Brain microvascular endothelial cell (primary cell): ENCODE results near the gene MARS1.
"Not testable (repeated sequence)": the region's sequence is repeated elsewhere in the genome, so short reads cannot be mapped to it uniquely, and the experiment has no call there.

Experiments used
- DNase-seq: peaks from one replicate; pipeline ENCODE4 v3.0.0-alpha.2; 2020
- H3K27ac ChIP-seq: fragments of 250-450 bp; sonication (Bioruptor Pico); 2 replicates; pipeline ENCODE4 v1.5.1; 2020; ENCODE audit warnings: mild to moderate bottlenecking, moderate library complexity
- H3K27me3 ChIP-seq: fragments of 250-450 bp; sonication (Bioruptor Pico); replicated peaks from 2 replicates; pipeline ENCODE4 v1.5.1; 2020; ENCODE audit warnings: mild to moderate bottlenecking
- H3K36me3 ChIP-seq: fragments of 250-450 bp; sonication (Bioruptor Pico); replicated peaks from 2 replicates; pipeline ENCODE4 v1.5.1; 2020; ENCODE audit warnings: mild to moderate bottlenecking
- H3K4me3 ChIP-seq: 2 replicates; pipeline ENCODE4 v1.5.1; 2011; ENCODE audit warnings: low read depth, mild to moderate bottlenecking, control low read depth, low read length, moderate library complexity
- CTCF ChIP-seq: IDR thresholded peaks from 2 replicates; pipeline ENCODE4 v1.5.1; 2011; ENCODE audit warnings: low read depth, mild to moderate bottlenecking, moderate library complexity, low read length, control low read depth, inconsistent platforms; ENCODE audit errors: missing control alignments
- in situ Hi-C: cut with HindIII; loops from 2 replicates; pipeline ENCODE4 v1.10.0; 2017; ENCODE audit warnings: low sequenced_read_pairs, low pct_ligation_motif_present

MARS1 gene

GRCh38 chr12:57488402-57489156 lies 711 bp downstream of the MARS1 start:
- Histone ChIP-seq H3K27ac (peak overlapping the region; percentile 85), H3K4me3 (peak overlapping the region; percentile 100), H3K27me3 (no peaks in the 10 kb centered on the region), H3K36me3 (peaks cover 29% of the 10 kb centered on the region)
- DNase-seq: no peak
- no peak for TF ChIP-seq CTCF
- in situ Hi-C loops: no loop called here

DNA sequence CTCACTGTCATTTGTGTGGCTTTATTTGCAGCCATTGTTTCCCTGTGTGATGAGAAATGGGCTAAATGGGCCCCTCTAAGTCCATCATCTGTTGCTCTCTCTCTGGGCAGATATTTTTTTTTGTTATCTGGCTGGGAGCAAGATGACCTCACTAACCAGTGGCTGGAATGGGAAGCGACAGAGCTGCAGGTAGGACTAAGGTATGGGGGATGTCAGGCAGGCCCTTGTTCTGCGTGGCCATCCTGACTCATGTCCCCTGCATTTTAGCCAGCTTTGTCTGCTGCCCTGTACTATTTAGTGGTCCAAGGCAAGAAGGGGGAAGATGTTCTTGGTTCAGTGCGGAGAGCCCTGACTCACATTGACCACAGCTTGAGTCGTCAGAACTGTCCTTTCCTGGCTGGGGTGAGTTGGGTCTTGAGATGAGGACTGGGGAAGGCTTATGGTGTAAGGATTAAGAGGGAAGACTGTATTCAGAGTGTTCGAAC lies 1.3 kb downstream of the MARS1 start:
- Histone ChIP-seq H3K27me3 (no peaks in the 10 kb centered on the region), H3K4me3 (peak overlapping the region; percentile 100), H3K36me3 (peaks cover 33% of the 10 kb centered on the region), H3K27ac (no peak overlapping the region)
- peak; percentile 27 for DNase-seq
- in situ Hi-C loops: no loop called here
- TF ChIP-seq CTCF: no peak

GRCh38 chr12:57490126-57490525 lies 2.3 kb downstream of the MARS1 start:
- TF ChIP-seq CTCF: no peak
- in situ Hi-C loops: no loop called here
- no peak for DNase-seq
- peaks cover 33% of the 10 kb centered on the region for H3K36me3 ChIP-seq
- H3K27ac ChIP-seq: no peak overlapping the region
- H3K27me3 ChIP-seq: no peaks in the 10 kb centered on the region
- H3K4me3 ChIP-seq: no peak overlapping the region

DNA sequence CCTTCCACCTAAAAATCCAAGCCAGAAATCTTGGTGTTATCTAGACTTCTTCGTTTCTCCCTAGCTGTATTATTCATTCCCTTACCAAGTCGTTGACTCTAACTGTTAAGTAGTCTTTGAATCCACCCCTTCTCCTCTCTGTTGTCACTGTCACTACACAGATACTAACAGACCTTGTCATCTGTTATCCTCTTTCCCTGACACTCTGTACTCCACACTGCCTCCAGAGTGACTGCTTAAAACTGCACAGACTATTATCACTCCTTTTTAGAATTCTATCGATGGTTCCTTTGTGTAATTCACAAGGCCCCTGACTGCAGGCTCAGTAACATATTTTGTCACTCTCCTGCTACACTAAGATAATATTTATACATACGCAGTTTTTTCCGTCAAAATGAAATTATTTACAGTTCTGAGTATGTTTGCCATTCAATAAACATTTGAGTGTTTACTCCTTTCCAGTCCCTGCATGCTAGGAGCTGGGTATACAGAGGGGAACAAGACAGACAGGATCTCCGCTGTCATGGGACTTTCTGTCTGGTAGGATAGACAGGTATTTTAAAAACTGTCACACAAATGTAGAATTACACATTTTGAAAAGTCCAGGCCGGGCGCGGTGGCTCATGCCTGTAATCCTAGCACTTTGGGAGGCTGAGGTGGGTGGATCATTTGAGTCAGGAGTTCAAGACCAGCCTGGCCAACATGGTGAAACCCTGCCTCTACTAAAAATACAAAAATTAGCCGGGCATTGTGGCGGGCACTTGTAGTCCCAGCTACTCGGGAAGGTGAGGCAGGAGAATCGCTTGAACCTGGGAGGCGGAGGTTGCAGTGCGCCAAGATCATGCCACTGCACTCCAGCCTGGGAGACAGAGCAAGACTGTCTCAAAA lies 3.8 kb downstream of the MARS1 start:
- TF ChIP-seq CTCF: peak; percentile 14
- H3K27me3 ChIP-seq: no peaks in the 10 kb centered on the region
- no peak overlapping the region for H3K27ac ChIP-seq
- peaks cover 41% of the 10 kb centered on the region for H3K36me3 ChIP-seq
- in situ Hi-C loops: no loop called here
- no peak for DNase-seq
- H3K4me3 ChIP-seq: no peak overlapping the region

DNA sequence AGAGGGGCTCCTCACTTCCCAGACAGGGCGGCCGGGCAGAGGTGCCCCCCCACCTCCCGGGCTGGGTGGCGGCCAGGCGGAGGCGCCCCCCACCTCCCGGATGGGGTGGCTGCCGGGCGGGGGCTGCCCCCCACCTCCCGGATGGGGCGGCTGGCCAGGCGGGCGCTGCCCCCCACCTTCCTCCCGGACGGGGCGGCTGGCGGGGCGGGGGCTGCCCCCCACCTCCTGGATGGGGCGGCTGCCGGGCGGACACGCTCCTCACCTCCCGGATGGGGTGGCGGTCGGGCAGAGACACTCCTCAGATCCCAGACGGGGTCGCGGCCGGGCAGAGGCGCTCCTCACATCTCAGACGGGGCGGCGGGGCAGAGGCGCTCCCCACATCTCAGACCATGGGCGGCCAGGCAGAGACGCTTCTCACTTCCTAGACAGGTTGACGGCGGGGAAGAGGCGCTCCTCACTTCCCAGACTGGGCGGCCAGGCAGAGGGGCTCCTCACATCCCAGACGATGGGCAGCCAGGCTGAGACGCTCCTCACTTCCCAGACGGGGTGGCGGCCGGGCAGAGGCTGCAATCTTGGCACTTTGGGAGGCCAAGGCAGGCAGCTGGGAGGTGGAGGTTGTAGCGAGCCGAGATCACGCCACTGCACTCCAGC lies 7.3 kb downstream of the MARS1 start:
- DNase-seq, H3K4me3 ChIP-seq, H3K27ac ChIP-seq, H3K27me3 ChIP-seq, in situ Hi-C loops: not testable (repeated sequence)
- H3K36me3 ChIP-seq: peaks cover 64% of the 10 kb centered on the region

DNA sequence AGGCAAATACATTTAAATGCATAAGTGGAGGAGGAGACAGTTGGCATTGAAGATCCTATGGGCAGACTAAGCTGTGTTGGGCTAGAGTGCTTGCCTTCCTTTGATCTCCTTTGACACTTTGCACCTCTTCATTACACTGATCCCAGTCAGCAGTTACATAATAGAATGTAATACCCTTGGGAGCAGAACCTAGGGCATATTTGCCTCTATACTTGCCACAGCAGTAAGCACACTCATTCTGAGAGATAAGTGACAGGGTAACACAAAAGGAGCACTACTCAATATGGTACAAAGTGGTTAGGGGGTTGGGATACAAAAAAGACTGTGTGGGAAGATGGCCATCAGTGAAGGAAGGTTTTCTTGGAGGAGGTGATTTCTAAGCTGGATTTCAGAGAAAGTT lies 9.0 kb downstream of the MARS1 start:
- Histone ChIP-seq H3K4me3 (no peak overlapping the region), H3K27ac (no peak overlapping the region), H3K36me3 (peaks cover 64% of the 10 kb centered on the region), H3K27me3 (no peaks in the 10 kb centered on the region)
- in situ Hi-C loops: no loop called here
- no peak for DNase-seq
- no peak for TF ChIP-seq CTCF
